HS-5 (cell line): ENCODE results near the gene MPZ.
"Not testable (repeated sequence)": the region's sequence is repeated elsewhere in the genome, so short reads cannot be mapped to it uniquely, and the experiment has no call there.

Experiments
- DNase-seq: peaks from one replicate; pipeline ENCODE4 v3.0.0-alpha.2; 2012; ENCODE audit warnings: low read depth

The MPZ gene

GRCh38 chr1:161299347-161299746 is 10.4 kb downstream of the MPZ start:
- DNase-seq = no peak

- no peak for DNase-seq
Observed at GRCh38 chr1:161298116-161298515, 11.7 kb downstream of the MPZ start.

- no peak for DNase-seq
Observed at GRCh38 chr1:161297415-161297814, 12.4 kb downstream of the MPZ start.

- DNase-seq = no peak
Observed at GRCh38 chr1:161290779-161291178, 19.0 kb downstream of the MPZ start.

- no peak for DNase-seq
Observed at GRCh38 chr1:161287482-161288054, 22.2 kb downstream of the MPZ start.

GRCh38 chr1:161285521-161285920 is 24.2 kb downstream of the MPZ start:
- DNase-seq = no peak

- DNase-seq = no peak
Observed at GRCh38 chr1:161285113-161285512, 24.7 kb downstream of the MPZ start.

- no peak for DNase-seq
Observed at GRCh38 chr1:161282991-161283390, 26.8 kb downstream of the MPZ start.

- DNase-seq = no peak
Observed at GRCh38 chr1:161274874-161275273, 34.9 kb downstream of the MPZ start.

GRCh38 chr1:161273402-161273801 is 36.4 kb downstream of the MPZ start:
- no peak for DNase-seq

- no peak for DNase-seq
Observed at GRCh38 chr1:161267321-161267720, 42.4 kb downstream of the MPZ start.

GRCh38 chr1:161266836-161267235 is 42.9 kb downstream of the MPZ start:
- no peak for DNase-seq

- DNase-seq = no peak
Observed at GRCh38 chr1:161266202-161266601, 43.6 kb downstream of the MPZ start.

GRCh38 chr1:161265305-161265704 is 44.5 kb downstream of the MPZ start:
- no peak for DNase-seq

- no peak for DNase-seq
Observed at GRCh38 chr1:161261261-161262235, 48.2 kb downstream of the MPZ start.

GRCh38 chr1:161260376-161261260 is 49.1 kb downstream of the MPZ start:
- DNase-seq = no peak

- no peak for DNase-seq
Observed at GRCh38 chr1:161259765-161260164, 50.0 kb downstream of the MPZ start.

GRCh38 chr1:161259345-161259702 is 50.4 kb downstream of the MPZ start:
- no peak for DNase-seq

GRCh38 chr1:161258439-161259344 is 51.1 kb downstream of the MPZ start, which contains the start of gene PCP4L1:
TSS of gene PCP4L1 (plus strand) at chr1:161258745. CDS start at chr1:161258975, 230 bp downstream.
- no peak for DNase-seq

- not testable (repeated sequence) for DNase-seq
Observed at GRCh38 chr1:161257109-161257508, 52.7 kb downstream of the MPZ start.

- not testable (repeated sequence) for DNase-seq
Observed at GRCh38 chr1:161255955-161256520, 53.7 kb downstream of the MPZ start.
